GM20000 (cell line): ENCODE data around the gene C1QTNF1.

ENCODE experiments used
- DNase-seq: peaks from one replicate; pipeline ENCODE4 v3.0.0; 2012; ENCODE audit warnings: low spot score
- CTCF ChIP-seq: IDR thresholded peaks from 2 replicates; pipeline ENCODE4 v1.5.1; 2012; ENCODE audit warnings: mild to moderate bottlenecking, control low read depth; ENCODE audit errors: extremely low read depth, missing control alignments

The C1QTNF1 gene

GRCh38 chr17:79094261-79094660, 70.3 kb downstream of the C1QTNF1 start:
- no peak for DNase-seq
- TF ChIP-seq CTCF = no peak

DNA sequence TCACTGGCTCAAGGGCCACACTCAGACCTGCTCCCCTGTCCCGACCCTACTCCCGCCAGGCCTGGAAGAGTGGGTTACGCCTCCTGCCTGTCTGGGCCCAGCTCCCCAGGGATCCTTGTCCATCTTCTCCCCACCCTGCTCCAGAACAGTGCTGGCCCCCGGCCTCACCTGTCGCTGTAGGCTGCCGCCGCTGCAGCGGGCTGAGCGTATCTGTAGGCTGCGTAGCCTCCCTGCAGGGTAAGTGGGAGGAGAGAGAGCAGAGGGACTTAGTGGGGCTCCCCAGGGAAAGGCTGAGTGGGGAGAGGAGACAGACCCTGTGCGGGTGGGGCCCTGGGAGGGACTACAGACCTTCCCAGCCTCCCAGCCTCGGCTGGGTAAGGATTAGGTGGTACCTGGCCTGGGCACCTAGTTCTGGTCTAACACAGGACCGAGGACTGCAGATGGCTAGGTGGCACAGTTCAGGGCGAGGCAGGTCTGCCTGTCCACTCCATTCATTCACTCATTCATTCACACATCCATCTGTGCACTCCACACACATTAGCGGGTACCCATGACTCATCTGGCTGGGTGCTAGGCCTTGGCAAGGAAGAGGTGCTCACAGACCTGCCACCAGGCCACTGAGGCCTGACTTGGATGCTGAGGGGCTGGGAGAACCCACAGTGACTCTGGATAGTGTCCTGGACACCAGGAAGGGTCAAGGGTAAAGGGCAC, 71.5 kb downstream of the C1QTNF1 start:
- no peak for DNase-seq
- no peak for TF ChIP-seq CTCF

DNA sequence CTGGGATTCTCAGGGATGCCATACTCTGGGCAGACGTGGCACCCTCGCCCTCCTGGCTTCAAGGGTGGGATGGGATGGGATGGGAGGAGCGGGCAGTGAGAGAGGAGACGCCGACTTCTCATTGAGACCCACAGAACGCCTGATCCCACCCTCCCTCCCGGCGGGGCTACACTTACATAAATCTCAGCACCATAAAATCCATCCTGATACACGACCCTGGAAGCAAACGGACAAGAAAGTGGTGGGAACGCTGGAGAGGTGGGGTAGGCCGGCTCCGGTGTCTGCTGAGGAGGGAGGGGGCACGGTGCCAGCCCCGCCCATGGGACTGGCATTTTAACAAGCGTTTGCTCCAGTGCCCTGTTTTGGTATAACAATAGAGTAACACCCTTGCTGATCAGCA, 72.5 kb downstream of the C1QTNF1 start:
- TF ChIP-seq CTCF = no peak
- DNase-seq = no peak

GRCh38 chr17:79097226-79098055, 73.5 kb downstream of the C1QTNF1 start:
- DNase-seq = no peak

DNA sequence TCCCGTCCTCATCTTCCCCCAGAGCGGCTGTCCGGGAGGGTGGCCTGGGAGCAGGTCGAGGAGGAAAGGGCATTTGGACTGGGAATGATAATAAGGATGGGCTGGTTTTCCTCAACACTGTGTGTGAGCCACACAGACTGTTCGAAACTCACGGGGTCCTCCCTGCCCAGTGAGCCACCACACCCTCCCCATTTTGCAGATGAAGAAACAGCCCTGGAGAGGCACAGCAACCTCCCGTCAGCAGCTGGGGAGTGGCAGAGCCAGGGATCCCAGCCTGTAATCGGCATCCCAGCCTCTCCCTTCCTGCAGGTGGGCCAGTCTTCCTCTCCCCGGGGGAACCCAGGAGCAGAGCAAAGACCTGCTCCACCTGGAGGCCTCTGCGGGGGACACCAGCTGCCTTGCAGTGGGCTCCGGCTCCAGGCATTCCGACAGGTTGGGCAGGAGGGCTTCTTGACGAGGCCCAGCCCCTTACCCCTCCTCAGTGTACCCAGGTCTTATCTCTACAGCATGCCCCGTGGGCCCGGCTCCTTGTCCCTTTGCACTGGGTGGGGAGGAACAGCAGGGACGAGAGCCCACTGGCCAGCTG, 74.4 kb downstream of the C1QTNF1 start:
- TF ChIP-seq CTCF = no peak
- no peak for DNase-seq

More at GRCh38 chr17:79097226-79098055, 73.5 kb downstream of the C1QTNF1 start:
- TF ChIP-seq CTCF = no peak
